ENCODE results near the gene HOXD10. TPM values are rescaled to one million over a fixed set of nuclear protein-coding genes. Genes with fewer than 3 reads are reported as not detected.

The HOXD10 gene
- total and polyA plus RNA-seq, 4 donors: not detected

DNA sequence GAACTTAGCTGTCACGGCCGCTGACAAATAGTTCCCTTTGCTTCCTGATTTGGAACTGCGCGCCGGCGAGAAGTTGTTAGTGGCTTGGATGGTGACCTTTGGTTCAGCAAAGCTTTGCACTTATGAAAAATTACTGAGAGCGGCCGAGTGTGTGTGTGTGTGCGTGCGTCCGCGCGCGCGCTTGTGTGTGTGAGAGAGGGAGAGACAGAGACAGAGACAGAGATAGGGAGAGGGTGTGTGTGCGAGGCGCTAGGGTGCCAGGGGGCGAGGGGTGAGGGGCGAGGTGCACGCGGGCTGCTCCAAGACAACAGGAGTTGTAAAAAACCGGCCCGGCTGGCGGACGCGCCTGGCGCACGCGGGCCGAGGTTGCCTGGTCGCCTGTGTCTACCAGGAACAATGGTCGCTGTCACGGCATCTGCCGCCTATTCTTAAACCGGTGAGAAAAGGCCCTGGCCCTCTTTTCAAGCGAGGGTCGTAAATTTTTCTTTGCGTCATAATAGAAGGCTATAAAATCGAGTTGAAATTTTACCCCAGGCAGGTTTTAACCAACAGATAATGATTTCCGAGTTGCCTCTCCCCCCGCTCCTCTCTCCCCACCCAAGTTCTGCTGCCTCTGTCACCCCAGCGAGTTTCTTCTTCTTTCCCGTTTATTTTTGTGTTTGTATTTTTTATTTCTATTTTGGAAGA, 41.1 kb downstream of the HOXD10 start:
- no peaks in the 10 kb centered on the region for H3K36me3 ChIP-seq (ENCODE audit: control insufficient read depth in 4 of 4, insufficient read depth in 3 of 4, low read depth in 1 of 4, low read length in 3 of 4)
- peaks cover 11 to 45% (median 24%) of the 10 kb centered on the region in 4 donors for H3K27me3 ChIP-seq (ENCODE audit: control insufficient read depth in 4 of 4, insufficient read depth in 4 of 4, low read length in 3 of 4)
- WGBS: 8% methylated on average over 43 of the region's 43 CpGs
- peaks cover 0 to 4% (median 0%) of the 10 kb centered on the region in 4 donors for H3K9me3 ChIP-seq (ENCODE audit: control insufficient read depth in 4 of 4, low read length in 3 of 4)
- H3K27ac ChIP-seq (ENCODE audit: low read depth in 1 of 2, low read length in 2 of 2): no peak overlapping the region
- peaks cover 6 to 21% (median 10%) of the 10 kb centered on the region in 4 donors for H3K4me1 ChIP-seq (ENCODE audit: control insufficient read depth in 4 of 4, insufficient read depth in 4 of 4, low read length in 3 of 4)
- no peak for DNase-seq (ENCODE audit: low spot score)
- TF ChIP-seq RXRA (IDR thresholded peaks at IDR 0.05): no peak
- TF ChIP-seq, protein P1, sequence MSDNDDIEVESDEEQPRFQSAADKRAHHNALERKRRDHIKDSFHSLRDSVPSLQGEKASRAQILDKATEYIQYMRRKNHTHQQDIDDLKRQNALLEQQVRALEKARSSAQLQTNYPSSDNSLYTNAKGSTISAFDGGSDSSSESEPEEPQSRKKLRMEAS (IDR thresholded peaks at IDR 0.05): no peak
- no peak for TF ChIP-seq EGR1 (IDR thresholded peaks at IDR 0.05; ENCODE audit: low read depth in 2 of 2)
- TF ChIP-seq, protein P2, sequence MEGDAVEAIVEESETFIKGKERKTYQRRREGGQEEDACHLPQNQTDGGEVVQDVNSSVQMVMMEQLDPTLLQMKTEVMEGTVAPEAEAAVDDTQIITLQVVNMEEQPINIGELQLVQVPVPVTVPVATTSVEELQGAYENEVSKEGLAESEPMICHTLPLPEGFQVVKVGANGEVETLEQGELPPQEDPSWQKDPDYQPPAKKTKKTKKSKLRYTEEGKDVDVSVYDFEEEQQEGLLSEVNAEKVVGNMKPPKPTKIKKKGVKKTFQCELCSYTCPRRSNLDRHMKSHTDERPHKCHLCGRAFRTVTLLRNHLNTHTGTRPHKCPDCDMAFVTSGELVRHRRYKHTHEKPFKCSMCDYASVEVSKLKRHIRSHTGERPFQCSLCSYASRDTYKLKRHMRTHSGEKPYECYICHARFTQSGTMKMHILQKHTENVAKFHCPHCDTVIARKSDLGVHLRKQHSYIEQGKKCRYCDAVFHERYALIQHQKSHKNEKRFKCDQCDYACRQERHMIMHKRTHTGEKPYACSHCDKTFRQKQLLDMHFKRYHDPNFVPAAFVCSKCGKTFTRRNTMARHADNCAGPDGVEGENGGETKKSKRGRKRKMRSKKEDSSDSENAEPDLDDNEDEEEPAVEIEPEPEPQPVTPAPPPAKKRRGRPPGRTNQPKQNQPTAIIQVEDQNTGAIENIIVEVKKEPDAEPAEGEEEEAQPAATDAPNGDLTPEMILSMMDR (IDR thresholded peaks at IDR 0.05; ENCODE audit: low read depth, low read length, missing input control): no peak
- TF ChIP-seq FOXA1 (IDR thresholded peaks at IDR 0.05): no peak
- no peak for TF ChIP-seq YY1 (IDR thresholded peaks at IDR 0.05)
- TF ChIP-seq, protein P3, sequence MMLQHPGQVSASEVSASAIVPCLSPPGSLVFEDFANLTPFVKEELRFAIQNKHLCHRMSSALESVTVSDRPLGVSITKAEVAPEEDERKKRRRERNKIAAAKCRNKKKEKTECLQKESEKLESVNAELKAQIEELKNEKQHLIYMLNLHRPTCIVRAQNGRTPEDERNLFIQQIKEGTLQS (IDR thresholded peaks at IDR 0.05): no peak
- no peak for TF ChIP-seq HNF4G (IDR thresholded peaks at IDR 0.05)
- TF ChIP-seq RAD21 (IDR thresholded peaks at IDR 0.05): no peak
- no peak for TF ChIP-seq TAF1 (conservative IDR thresholded peaks at IDR 0.05)
- no peak for TF ChIP-seq SP1 (IDR thresholded peaks at IDR 0.05)
- no peak overlapping the region for H3K4me3 ChIP-seq (ENCODE audit: low read depth in 1 of 3, low read length in 3 of 3)
- no peak overlapping the region for H3K9ac ChIP-seq (ENCODE audit: low read depth in 1 of 2, low read length in 2 of 2)

GRCh38 chr2:176158186-176158591, 41.6 kb downstream of the HOXD10 start:
- peaks cover 6 to 21% (median 10%) of the 10 kb centered on the region in 4 donors for H3K4me1 ChIP-seq (ENCODE audit: control insufficient read depth in 4 of 4, insufficient read depth in 4 of 4, low read length in 3 of 4)
- H3K27me3 ChIP-seq (ENCODE audit: control insufficient read depth in 4 of 4, insufficient read depth in 4 of 4, low read length in 3 of 4): peaks cover 11 to 43% (median 24%) of the 10 kb centered on the region in 4 donors
- no peak overlapping the region for H3K9ac ChIP-seq (ENCODE audit: low read depth in 1 of 2, low read length in 2 of 2)
- TF ChIP-seq HNF4G (IDR thresholded peaks at IDR 0.05) (no peak), NR2F2 (IDR thresholded peaks at IDR 0.05) (no peak), JUND (IDR thresholded peaks at IDR 0.05) (no peak), RXRA (IDR thresholded peaks at IDR 0.05) (no peak), GABPA (IDR thresholded peaks at IDR 0.05 in 1 of 2, conservative IDR thresholded peaks at IDR 0.05 in 1 of 2) (no peak), ZBTB33 (IDR thresholded peaks at IDR 0.05) (no peak), EGR1 (IDR thresholded peaks at IDR 0.05; ENCODE audit: low read depth in 2 of 2) (no peak), YY1 (IDR thresholded peaks at IDR 0.05) (no peak)
- TF ChIP-seq, protein P4, sequence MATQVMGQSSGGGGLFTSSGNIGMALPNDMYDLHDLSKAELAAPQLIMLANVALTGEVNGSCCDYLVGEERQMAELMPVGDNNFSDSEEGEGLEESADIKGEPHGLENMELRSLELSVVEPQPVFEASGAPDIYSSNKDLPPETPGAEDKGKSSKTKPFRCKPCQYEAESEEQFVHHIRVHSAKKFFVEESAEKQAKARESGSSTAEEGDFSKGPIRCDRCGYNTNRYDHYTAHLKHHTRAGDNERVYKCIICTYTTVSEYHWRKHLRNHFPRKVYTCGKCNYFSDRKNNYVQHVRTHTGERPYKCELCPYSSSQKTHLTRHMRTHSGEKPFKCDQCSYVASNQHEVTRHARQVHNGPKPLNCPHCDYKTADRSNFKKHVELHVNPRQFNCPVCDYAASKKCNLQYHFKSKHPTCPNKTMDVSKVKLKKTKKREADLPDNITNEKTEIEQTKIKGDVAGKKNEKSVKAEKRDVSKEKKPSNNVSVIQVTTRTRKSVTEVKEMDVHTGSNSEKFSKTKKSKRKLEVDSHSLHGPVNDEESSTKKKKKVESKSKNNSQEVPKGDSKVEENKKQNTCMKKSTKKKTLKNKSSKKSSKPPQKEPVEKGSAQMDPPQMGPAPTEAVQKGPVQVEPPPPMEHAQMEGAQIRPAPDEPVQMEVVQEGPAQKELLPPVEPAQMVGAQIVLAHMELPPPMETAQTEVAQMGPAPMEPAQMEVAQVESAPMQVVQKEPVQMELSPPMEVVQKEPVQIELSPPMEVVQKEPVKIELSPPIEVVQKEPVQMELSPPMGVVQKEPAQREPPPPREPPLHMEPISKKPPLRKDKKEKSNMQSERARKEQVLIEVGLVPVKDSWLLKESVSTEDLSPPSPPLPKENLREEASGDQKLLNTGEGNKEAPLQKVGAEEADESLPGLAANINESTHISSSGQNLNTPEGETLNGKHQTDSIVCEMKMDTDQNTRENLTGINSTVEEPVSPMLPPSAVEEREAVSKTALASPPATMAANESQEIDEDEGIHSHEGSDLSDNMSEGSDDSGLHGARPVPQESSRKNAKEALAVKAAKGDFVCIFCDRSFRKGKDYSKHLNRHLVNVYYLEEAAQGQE (IDR thresholded peaks at IDR 0.05): no peak
- WGBS: 6% methylated on average over 22 of the region's 22 CpGs
- H3K36me3 ChIP-seq (ENCODE audit: control insufficient read depth in 4 of 4, insufficient read depth in 3 of 4, low read depth in 1 of 4, low read length in 3 of 4): no peaks in the 10 kb centered on the region
- H3K4me3 ChIP-seq (ENCODE audit: low read depth in 1 of 3, low read length in 3 of 3): no peak overlapping the region
- no peak for DNase-seq (ENCODE audit: low spot score)
- peaks cover 0 to 4% (median 0%) of the 10 kb centered on the region in 4 donors for H3K9me3 ChIP-seq (ENCODE audit: control insufficient read depth in 4 of 4, low read length in 3 of 4)
- no peak overlapping the region for H3K27ac ChIP-seq (ENCODE audit: low read depth in 1 of 2, low read length in 2 of 2)
